HG02678 (cell line): Measurements from ENCODE around the gene B4GALT5.

ENCODE experiments used
- ATAC-seq: cut with Tn5 transposase; IDR thresholded peaks from one replicate; pipeline ENCODE4 v1.9.1; 2021; ENCODE audit warnings: mild to moderate bottlenecking, moderate library complexity; ENCODE audit not compliant: unreplicated experiment

Gene B4GALT5

DNA sequence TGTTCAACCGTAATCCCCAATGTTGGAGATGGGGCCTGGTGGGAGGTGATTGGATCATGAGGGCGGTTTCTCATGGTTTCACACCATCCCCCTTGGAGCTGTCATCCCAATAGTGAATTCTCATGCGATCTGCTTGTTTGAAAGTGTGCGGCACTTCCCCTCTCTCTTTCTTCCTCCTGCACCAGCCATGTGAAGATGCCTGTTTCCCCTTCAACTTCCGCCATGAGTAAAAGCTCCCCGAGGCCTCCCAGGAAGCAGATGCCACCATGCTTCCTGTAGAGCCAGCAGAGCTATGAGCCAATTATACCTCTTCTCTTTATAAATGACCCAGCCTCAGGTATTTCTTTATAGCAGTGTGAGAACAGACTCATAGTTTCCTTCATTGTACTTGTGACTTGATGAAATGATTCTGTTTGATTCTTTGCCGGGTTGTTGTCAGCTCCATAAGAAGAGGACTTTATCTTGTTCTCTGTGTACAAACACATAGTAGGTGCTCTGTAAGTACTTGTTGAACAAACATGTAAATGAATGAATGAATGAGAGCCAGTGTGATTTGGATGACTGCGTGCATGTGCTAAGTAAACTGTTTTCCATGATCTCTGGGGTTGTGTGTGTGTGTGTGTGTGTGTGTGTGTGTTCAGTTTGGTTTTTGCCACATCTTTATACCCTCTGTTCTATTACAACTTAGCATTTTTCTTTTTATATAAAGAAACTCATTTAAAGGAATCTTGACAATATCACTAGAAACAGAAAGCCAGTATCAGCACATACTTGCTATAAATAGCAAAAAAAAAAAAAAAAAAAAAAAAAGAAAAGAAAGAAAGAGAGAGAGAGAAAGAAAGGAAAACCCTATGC lies 123.3 kb downstream of the B4GALT5 start:
- no peak for ATAC-seq

DNA sequence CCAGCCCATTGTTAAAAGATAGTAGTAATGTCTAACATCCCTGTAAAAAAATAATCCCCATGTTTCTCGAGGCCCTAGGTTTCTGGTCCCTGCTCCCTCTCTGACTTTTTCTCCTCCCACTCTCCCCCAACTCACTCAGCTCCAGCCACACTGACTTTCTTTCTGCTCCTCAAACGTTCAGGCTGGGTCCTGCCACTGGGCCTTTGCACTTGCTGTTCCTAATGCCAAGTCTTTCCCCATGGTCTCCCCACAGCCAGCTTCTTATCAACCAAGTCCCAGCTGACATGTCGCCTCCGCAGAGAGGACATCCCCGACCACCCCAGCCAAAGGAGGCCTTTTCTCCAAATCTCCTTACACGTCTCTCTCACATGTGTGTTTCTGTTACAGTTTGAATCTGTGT lies 123.9 kb downstream of the B4GALT5 start:
- no peak for ATAC-seq

DNA sequence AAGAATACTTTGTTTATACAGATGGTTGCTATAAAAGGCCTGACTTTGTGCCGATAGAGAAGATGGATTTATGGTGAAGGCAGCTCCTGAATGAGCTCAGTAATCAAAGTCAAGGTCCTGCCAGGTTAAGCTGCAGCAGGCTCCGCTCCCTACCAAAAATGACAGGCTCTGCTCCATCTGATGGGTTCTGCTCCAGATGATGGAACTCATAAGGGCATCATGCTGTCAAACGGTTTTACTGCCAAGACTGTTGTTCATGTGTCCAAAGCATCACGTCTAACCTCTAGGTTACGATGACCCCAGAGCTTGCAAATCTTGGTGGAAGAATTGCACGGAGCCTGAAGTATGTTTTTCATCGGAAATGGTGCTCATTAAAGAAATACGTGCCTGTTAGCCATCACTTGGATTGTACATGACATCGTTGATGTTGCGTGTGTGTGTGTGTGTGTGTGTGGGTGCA lies 126.5 kb downstream of the B4GALT5 start:
- ATAC-seq, result no peak

DNA sequence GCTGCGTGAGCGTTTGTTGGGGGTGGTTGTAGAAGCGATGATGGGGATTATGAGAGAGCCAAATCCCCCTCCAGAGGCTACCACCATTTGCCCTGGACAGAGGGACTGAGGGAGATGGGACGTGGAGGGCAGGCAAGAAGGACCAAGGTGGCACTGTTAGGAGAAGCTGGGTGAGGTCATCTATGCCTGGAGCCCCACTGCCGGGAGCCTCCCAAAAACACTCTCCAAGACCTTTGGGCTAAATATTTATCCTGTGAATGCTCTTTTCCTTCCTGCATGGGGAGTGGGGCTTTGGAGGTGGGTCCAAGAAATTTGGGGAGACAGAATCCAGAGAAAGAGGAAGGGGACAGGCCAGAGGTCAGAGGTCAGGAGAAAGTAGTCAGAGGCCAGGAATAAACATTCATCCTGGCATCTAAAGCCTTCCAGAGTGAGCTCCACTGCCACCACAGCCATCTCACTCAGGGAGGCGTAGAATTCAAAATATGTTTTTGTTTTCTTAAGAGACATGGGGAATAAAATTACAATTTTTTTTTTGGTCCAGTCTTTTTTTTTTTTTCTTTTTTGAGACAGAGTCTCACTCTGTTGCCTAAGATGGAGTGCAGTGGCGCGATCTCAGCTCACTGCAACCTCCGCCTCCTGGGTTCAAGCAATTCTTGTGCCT lies 128.0 kb downstream of the B4GALT5 start:
- ATAC-seq, result no peak

DNA sequence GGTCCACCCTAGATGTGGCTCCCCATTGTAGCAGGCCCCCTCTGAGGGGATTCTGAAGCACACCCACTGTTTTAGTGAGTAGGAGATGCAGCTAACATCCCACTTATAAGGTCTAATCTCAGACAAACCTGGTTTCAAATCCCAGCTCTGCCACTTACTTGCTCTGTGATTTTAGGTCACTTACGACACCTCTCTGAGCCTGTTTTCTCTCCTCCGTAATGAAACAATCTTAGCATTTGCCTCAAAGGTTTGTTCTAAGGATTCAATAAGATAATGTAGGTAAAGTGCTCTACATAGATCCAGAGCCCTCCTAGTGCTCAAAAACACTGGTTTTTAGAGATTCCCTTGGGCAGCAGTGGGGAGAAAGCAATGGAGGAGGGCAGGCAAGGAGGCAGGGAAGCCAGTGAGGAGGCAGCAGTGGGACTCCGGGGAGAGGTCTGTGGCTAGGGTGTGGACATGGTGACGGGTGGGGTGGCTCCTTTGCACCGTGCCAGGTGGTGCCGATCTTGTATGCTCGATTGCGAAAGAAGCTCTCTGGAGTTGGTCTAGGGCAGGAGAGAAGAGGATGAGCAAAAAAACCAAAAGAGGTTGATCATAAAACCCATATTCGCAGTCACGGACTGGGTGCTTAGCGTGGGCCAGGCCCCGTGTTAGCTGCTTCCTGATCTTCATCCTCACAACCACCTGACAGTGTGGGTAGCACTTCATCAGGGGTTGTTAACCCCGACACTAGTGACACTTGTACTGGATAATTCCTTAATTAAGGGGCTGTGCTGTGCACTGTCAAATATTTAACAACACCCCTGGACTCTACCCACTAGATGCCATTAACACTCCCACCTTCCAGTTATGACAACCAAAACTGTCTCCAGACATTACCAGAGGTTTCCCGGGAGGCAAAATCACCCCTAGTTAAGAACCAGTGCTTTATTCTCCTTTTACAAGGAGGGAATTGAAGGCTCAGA lies 129.0 kb downstream of the B4GALT5 start:
- no peak for ATAC-seq

DNA sequence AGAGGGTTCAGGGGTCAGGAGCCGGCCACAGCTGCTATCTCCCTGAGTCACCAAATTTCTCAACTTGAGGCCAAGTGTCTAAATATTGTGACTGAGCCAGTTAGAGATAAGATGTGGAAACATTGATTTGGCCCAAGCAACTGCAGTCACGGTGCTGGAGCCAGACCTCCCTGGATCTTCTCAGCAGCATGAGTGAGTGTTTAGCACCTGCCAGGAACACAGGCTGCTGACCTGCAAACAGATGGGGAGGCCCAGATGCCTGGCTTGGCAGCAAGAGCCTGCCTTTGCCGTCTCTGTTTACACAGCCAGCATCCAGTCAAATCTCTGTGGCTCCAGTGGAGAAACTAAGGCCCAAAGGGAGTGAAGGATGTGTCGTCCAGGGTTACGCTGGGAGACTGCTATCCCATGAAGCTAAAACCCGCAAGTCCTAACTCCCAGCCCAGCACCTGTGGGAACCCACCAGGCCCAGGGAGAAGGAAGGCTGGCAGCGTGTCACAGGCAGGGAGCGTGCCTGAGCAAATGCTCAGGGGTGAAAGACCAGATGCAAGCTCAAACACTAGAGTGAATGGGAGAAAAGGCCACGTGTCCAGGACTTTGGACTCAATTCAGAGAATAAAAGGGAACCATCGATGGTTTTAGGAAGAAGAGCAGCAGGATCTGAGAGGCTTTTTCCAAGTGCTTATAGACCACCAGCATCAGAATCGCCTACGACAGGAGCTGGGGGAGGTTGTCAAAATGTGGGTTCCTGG lies 129.8 kb downstream of the B4GALT5 start:
- no peak for ATAC-seq

DNA sequence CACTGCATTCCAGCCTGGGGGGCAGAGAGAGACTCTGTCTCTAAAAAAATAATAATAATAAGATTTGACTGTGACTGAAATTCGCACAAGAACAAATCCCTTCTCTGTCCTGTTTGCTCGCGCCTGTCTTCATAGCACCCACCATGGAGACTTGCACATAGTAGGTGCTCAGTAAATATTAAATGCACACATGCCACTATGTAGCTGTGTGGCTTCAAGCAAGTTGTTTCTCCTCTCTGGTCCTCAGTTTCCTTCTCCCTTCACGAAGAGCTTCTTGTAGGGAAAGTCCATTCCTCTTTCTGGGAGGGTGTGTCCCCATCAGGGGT lies 130.4 kb downstream of the B4GALT5 start:
- no peak for ATAC-seq
